K562 (cell line): ENCODE measurements around the gene TRPM4. TPM values are rescaled to one million over a fixed set of nuclear protein-coding genes. Genes with fewer than 3 reads are reported as not detected.

Source experiments
- CBFA2T3 ChIP-seq: fragments of 450-650 bp; IDR thresholded peaks from 2 replicates; pipeline ENCODE4 v1.6.1; 2017
- CBX8 ChIP-seq: fragments of 200-600 bp; sonication (generic); IDR thresholded peaks from 2 replicates; pipeline ENCODE4 v1.6.1; 2012; ENCODE audit warnings: borderline replicate concordance, mixed run types, low read depth, mild to moderate bottlenecking, moderate library complexity, mixed read lengths, low read length, control low read depth, inconsistent platforms; ENCODE audit not compliant: poor library complexity, severe bottlenecking; ENCODE audit errors: extremely low read depth
- E2F8 ChIP-seq: fragments of 450-650 bp; IDR thresholded peaks from 2 replicates; pipeline ENCODE4 v1.7.1; 2018; ENCODE audit warnings: mild to moderate bottlenecking, low read depth; ENCODE audit not compliant: partially characterized antibody
- FOSL1 ChIP-seq: fragments of 200-800 bp; sonication (Bioruptor generic); conservative IDR thresholded peaks from 2 replicates; pipeline ENCODE4 v1.6.1; 2016; ENCODE audit warnings: missing genetic modification characterization, missing compliant biosample characterization
- GATAD2A ChIP-seq: fragments of 450-650 bp; IDR thresholded peaks from 2 replicates; pipeline ENCODE4 v1.6.1; 2017
- HBP1 ChIP-seq: fragments of 450-650 bp; formaldehyde crosslinking; IDR thresholded peaks from 2 replicates; pipeline ENCODE4 v1.4.0; 2022; ENCODE audit warnings: missing genetic modification characterization
- JUNB ChIP-seq: fragments of 450-650 bp; formaldehyde crosslinking; conservative IDR thresholded peaks from 2 replicates; pipeline ENCODE4 v1.4.0; 2020; ENCODE audit warnings: mild to moderate bottlenecking
- NFIX ChIP-seq: fragments of 250-450 bp; sonication (Bioruptor Pico); IDR thresholded peaks from 2 replicates; pipeline ENCODE4 v1.4.0; 2020; ENCODE audit warnings: low read depth, mild to moderate bottlenecking, moderate library complexity
- POLR3G ChIP-seq: IDR thresholded peaks from 2 replicates; pipeline ENCODE4 v1.6.1; 2011; ENCODE audit not compliant: insufficient read length, insufficient replicate concordance; ENCODE audit errors: extremely low read depth
- SOX6 ChIP-seq: fragments of 450-650 bp; IDR thresholded peaks from 2 replicates; pipeline ENCODE4 v1.6.1; 2014; ENCODE audit warnings: mild to moderate bottlenecking
- SPI1 ChIP-seq: IDR thresholded peaks from 2 replicates; pipeline ENCODE4 v1.6.1; 2011; ENCODE audit warnings: low read depth, low read length, control low read depth, borderline replicate concordance
- TSC22D4 ChIP-seq: fragments of 450-650 bp; IDR thresholded peaks from 2 replicates; pipeline ENCODE4 v1.6.1; 2016; ENCODE audit warnings: missing genetic modification characterization, missing biosample characterization, control low read depth
- ZKSCAN1 ChIP-seq: fragments of 150-350 bp; IDR thresholded peaks from 2 replicates; pipeline ENCODE4 v1.6.1; 2016; ENCODE audit warnings: low read depth, low read length
- polyA plus RNA-seq, 8 experiments: library from polyadenylated mRNA; depleted of rRNA in 4 of 8; stranded (reverse) in 5 of 8; unstranded in 3 of 8; fragments of >200 nt; fragmentation: Nextera tagmentation in 2 of 8; fragmentation: Illumina TruSeq in 1 of 8; extraction: Ambion mirVana in 2 of 8; extraction: Trizol in 1 of 8; gene quantifications; 2 replicates each; pipeline versions ENCODE4 v1.2.1 to v1.2.3, GENCODE V29; 2011 to 2014; ENCODE audit warnings: inconsistent platforms in 1 of 8, missing spikeins in 1 of 8
- total RNA-seq, 7 experiments: library from RNA; depleted of rRNA in 6 of 7; stranded (reverse); fragments of >200 nt in 6 of 7; fragmentation: Illumina TruSeq in 2 of 7; extraction: Trizol in 2 of 7; gene quantifications; 2 replicates each; pipeline versions ENCODE4 v1.2.1 to v1.2.3, GENCODE V29; 2011 to 2021; ENCODE audit warnings: low replicate concordance in 1 of 7
- TF ChIP-seq, protein P1 (sequence below): fragments of 250-450 bp; sonication (Bioruptor Pico); IDR thresholded peaks from 2 replicates; pipeline ENCODE4 v1.5.1; 2021; ENCODE audit warnings: mild to moderate bottlenecking
- TF ChIP-seq, protein P2 (sequence below): IDR thresholded peaks from 2 replicates; pipeline ENCODE4 v1.6.1; 2011; ENCODE audit warnings: borderline replicate concordance, low read depth, mild to moderate bottlenecking, moderate library complexity, low read length; ENCODE audit not compliant: insufficient read depth, poor library complexity, severe bottlenecking
- TF ChIP-seq, protein P3 (sequence below): fragments of 250-450 bp; sonication (Bioruptor Pico); IDR thresholded peaks from 2 replicates; pipeline ENCODE4 v1.8.0; 2022; ENCODE audit warnings: inconsistent platforms, mild to moderate bottlenecking, moderate library complexity, borderline replicate concordance

TRPM4 gene
- total and polyA plus RNA-seq, 9 of the 15 experiments (the other 6 are each of a cell fraction or from before 2014, with no cell fraction given): 6.5 to 45.4 (median 15.2) TPM

GRCh38 chr19:49118565-49119410 is 38.8 kb upstream of the TRPM4 start, which contains the start of gene C19orf73 (continued):
- TF ChIP-seq GATAD2A: peak; percentile 85; the same call in 1 of the 2 replicates
- TF ChIP-seq, protein P1, sequence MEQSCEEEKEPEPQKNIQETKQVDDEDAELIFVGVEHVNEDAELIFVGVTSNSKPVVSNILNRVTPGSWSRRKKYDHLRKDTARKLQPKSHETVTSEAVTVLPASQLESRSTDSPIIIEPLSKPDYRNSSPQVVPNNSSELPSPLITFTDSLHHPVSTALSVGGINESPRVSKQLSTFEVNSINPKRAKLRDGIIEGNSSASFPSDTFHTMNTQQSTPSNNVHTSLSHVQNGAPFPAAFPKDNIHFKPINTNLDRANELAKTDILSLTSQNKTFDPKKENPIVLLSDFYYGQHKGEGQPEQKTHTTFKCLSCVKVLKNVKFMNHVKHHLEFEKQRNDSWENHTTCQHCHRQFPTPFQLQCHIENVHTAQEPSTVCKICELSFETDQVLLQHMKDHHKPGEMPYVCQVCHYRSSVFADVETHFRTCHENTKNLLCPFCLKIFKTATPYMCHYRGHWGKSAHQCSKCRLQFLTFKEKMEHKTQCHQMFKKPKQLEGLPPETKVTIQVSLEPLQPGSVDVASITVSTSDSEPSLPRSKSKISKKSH: no peak
- no peak for TF ChIP-seq E2F8
- no peak for TF ChIP-seq SPI1
- TF ChIP-seq CBX8: no peak
- TF ChIP-seq, protein P2, sequence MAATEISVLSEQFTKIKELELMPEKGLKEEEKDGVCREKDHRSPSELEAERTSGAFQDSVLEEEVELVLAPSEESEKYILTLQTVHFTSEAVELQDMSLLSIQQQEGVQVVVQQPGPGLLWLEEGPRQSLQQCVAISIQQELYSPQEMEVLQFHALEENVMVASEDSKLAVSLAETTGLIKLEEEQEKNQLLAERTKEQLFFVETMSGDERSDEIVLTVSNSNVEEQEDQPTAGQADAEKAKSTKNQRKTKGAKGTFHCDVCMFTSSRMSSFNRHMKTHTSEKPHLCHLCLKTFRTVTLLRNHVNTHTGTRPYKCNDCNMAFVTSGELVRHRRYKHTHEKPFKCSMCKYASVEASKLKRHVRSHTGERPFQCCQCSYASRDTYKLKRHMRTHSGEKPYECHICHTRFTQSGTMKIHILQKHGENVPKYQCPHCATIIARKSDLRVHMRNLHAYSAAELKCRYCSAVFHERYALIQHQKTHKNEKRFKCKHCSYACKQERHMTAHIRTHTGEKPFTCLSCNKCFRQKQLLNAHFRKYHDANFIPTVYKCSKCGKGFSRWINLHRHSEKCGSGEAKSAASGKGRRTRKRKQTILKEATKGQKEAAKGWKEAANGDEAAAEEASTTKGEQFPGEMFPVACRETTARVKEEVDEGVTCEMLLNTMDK: no peak
- TF ChIP-seq, protein P3, sequence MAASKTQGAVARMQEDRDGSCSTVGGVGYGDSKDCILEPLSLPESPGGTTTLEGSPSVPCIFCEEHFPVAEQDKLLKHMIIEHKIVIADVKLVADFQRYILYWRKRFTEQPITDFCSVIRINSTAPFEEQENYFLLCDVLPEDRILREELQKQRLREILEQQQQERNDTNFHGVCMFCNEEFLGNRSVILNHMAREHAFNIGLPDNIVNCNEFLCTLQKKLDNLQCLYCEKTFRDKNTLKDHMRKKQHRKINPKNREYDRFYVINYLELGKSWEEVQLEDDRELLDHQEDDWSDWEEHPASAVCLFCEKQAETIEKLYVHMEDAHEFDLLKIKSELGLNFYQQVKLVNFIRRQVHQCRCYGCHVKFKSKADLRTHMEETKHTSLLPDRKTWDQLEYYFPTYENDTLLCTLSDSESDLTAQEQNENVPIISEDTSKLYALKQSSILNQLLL (CRISPR knock-in tag): no peak
- TF ChIP-seq JUNB (CRISPR knock-in tag): no peak
- peak; percentile 39 for TF ChIP-seq CBFA2T3
- no peak for TF ChIP-seq POLR3G
- no peak for TF ChIP-seq NFIX (CRISPR knock-in tag)
- TF ChIP-seq HBP1: 0 out of 2 replicates have a peak, but pooled peaks have one; percentile 22
- TF ChIP-seq TSC22D4 (tag): no peak
- peak; percentile 49 for TF ChIP-seq FOSL1
- no peak for TF ChIP-seq SOX6
- TF ChIP-seq ZKSCAN1: peak; percentile 40; the same call in 1 of the 2 replicates
